Skeletal muscle tissue (tissue), 4 donors: ENCODE data around the gene PFDN4. TPM values are rescaled to one million over a fixed set of nuclear protein-coding genes. Genes with fewer than 3 reads are reported as not detected.
A peak's percentile ranks its signal among the peaks of the same experiment; 100 is the strongest.
"Not testable (repeated sequence)": the region's sequence is repeated elsewhere in the genome, so short reads cannot be mapped to it uniquely, and the experiment has no call there.

Source experiments
- H3K27ac ChIP-seq: one replicate; pipeline ENCODE4 v1.7.0; 2013; ENCODE audit warnings: mild to moderate bottlenecking, low read depth, low read length, inconsistent platforms
- H3K27me3 ChIP-seq, 3 donors: one replicate each; pipeline ENCODE4 v1.7.0; 2013; ENCODE audit warnings: low read length in 3 of 3; ENCODE audit not compliant: control insufficient read depth in 3 of 3, insufficient read depth in 3 of 3
- H3K36me3 ChIP-seq, 3 donors: one replicate each; pipeline ENCODE4 v1.7.0; 2013; ENCODE audit warnings: low read length in 3 of 3; ENCODE audit not compliant: control insufficient read depth in 3 of 3, insufficient read depth in 3 of 3
- H3K4me1 ChIP-seq, 3 donors: one replicate each; pipeline ENCODE4 v1.7.0; 2013; ENCODE audit warnings: low read length in 3 of 3, mild to moderate bottlenecking in 3 of 3; ENCODE audit not compliant: control insufficient read depth in 3 of 3, insufficient read depth in 3 of 3
- H3K4me3 ChIP-seq, 3 donors: one replicate each; pipeline ENCODE4 v1.7.0; 2013; ENCODE audit warnings: low read length in 3 of 3
- H3K9ac ChIP-seq, 3 donors: one replicate each; pipeline ENCODE4 v1.7.0; 2013; ENCODE audit warnings: low read length in 3 of 3, mild to moderate bottlenecking in 3 of 3, moderate library complexity in 2 of 3, low read depth in 1 of 3
- H3K9me3 ChIP-seq, 3 donors: one replicate each; pipeline ENCODE4 v1.7.0; 2013; ENCODE audit warnings: low read length in 3 of 3; ENCODE audit not compliant: control insufficient read depth in 3 of 3
- total RNA-seq: library from RNA; depleted of rRNA; stranded (reverse); fragments of >200 nt; gene quantifications from one replicate; pipeline ENCODE4 v1.2.3, GENCODE V29; 2014
- donor health status: Osteomylitis.

PFDN4 gene
- total RNA-seq, 1 donor from 2014 or later: 26.6 TPM

DNA sequence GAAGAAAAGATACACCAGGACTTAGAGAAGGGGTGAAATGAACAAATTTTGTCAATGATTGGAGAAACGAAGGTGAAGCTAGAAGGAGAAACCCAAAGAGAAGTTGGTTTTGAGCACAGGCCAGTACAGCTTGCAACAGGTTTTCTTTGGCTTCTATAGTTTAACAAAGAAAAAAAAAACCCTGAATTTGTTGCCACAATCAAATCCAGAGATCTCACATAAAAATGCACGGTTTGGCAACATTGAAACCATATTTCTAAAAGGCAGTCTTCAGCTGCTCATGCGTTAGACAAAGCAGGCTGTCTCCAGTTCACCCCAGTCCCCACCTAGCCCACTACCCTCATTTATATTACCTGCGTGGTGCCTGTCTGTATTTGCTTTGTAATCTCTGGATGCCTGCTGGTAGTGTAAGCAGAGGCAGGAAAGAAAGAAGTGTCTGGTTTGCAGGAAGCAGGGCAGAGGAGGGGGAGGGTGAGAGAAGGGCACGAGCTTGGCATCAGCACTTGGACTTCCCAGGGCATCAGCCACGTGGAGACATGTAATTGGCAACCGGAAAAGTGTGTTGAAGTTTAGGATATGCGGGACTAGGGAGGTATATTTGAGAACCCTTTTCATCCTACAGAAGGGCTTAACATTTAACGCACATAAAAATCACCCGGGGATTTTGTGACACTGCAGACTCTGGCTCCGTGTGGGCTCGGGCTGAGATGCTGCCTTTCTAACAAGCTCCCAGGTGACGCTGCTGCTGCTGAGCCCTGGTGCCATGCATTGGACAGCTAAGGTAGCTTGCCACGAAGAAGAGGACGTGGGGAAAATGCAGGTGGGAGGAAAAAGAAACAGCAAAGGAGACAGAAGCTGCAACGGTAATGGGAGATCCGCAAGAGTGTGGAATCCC, 14.4 kb downstream of the PFDN4 start:
- Histone ChIP-seq H3K27ac (no peak overlapping the region), H3K27me3 (no peaks in the 10 kb centered on the region), H3K36me3 (no peaks in the 10 kb centered on the region), H3K9me3 (no peaks in the 10 kb centered on the region), H3K9ac (peak overlapping the region in 1 of 3 donors; percentile 35), H3K4me3 (peak overlapping the region in 1 of 3 donors; percentile 4), H3K4me1 (peaks cover 9 to 15% (median 9%) of the 10 kb centered on the region in 3 donors)

DNA sequence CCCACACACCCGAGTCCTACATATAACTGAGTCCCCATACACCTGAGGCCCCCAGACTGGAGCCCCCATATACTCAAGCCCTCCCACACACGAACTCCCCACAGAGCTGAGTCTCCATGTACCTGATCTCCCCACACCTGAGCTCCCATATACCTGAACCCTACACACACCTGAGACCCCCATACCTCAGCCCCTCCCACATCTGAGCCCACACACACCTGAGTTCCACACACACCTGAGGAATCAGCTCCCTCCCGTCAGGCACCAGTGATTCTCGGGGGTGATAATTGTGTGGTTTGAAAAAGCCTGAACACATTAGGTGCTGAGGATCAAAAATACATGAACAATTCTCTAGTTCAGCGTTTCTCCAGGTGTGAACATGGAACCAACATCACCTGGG, 15.4 kb downstream of the PFDN4 start:
- Histone ChIP-seq H3K9me3 (no peaks in the 10 kb centered on the region), H3K27ac (no peak overlapping the region), H3K36me3 (no peaks in the 10 kb centered on the region), H3K27me3 (no peaks in the 10 kb centered on the region), H3K4me1 (peaks cover 9 to 15% (median 9%) of the 10 kb centered on the region in 3 donors), H3K4me3 (no peak overlapping the region), H3K9ac (no peak overlapping the region)

DNA sequence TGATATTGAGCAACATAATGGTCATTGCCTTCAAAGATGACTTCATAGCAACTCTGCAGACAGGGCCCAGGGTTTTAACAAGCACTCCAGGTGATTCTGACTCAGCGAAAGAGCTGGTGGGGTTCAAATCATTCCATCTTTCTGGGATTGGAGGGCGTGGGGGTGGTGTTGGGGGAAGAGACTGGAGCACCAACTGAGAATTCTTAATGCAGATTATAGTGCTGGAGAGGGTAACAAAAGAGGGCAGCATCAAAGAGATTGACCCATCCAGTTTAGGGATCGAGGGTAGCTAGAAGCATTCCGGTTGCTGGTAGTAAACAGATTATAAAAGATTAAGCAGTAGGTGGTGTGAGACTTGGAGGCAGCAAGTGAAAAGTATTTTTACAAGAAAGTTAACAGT, 15.9 kb downstream of the PFDN4 start:
- Histone ChIP-seq H3K9ac (no peak overlapping the region), H3K27ac (no peak overlapping the region), H3K27me3 (no peaks in the 10 kb centered on the region), H3K4me3 (no peak overlapping the region), H3K9me3 (no peaks in the 10 kb centered on the region), H3K4me1 (peaks cover 7 to 15% (median 9%) of the 10 kb centered on the region in 3 donors), H3K36me3 (no peaks in the 10 kb centered on the region)

DNA sequence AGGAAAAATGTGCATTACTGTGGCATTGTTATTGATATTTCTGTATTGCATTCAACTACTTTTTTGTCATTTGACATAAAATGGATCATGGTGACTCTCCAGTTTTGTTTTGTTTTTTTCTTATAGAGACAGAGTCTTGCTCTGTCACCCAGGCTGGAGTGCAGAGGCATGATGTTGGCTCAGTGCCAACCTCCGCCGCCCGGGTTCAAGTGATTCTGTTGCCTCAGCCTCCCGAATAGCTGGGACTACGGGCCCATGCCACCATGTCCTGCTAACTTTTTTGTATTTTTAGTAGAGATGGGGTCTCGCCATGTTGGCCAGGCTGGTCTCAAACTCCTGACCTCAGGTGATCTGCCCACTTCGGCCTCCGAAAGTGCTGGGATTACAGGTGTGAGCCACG, 16.8 kb downstream of the PFDN4 start:
- H3K4me1 ChIP-seq: peaks cover 7 to 15% (median 9%) of the 10 kb centered on the region in 3 donors
- not testable (repeated sequence) for H3K27me3 ChIP-seq, H3K9ac ChIP-seq, H3K9me3 ChIP-seq, H3K36me3 ChIP-seq, H3K27ac ChIP-seq, H3K4me3 ChIP-seq

DNA sequence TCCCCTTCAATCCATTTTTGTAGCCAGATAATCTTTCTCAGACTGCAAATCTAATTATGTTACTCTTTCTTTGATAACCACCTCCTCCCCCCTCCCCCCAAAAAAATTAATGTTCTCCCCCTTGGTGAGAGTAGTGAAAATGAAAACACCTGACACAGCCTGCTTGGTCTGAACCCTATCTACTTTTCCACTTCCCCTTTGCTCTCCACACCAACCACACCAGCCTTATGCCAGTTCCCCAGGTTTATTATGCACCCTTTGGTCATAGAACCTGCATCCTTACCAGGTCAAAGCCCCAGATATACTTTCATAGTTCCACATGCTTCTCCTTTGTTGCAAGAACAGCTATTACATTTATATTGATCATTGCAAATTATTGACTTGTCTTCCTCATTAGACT, 19.4 kb downstream of the PFDN4 start:
- Histone ChIP-seq H3K4me1 (peaks cover 3 to 5% (median 3%) of the 10 kb centered on the region in 3 donors), H3K9me3 (no peaks in the 10 kb centered on the region), H3K36me3 (no peaks in the 10 kb centered on the region), H3K27me3 (no peaks in the 10 kb centered on the region), H3K9ac (no peak overlapping the region), H3K4me3 (no peak overlapping the region), H3K27ac (no peak overlapping the region)

DNA sequence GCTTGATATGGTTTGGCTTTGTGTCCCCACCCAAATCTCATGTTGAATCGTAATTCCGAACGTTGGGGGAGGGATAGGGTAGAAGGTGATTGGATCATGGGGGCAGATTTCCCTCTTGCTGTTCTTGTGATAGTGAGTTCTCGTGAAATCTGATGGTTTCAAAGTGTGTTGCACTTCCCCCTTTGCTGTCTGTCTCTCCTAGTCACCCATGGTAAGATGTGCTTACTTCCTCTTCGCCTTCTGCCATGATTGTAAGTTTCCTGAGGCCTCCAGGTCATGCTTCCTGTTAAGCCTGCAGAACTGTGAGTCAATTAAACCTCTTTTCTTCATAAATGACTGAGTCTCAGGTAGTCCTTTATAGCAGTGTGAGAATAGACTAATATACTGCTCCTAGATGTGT, 19.9 kb downstream of the PFDN4 start:
- Histone ChIP-seq H3K4me3 (no peak overlapping the region), H3K27me3 (no peaks in the 10 kb centered on the region), H3K4me1 (no peaks in the 10 kb centered on the region), H3K36me3 (no peaks in the 10 kb centered on the region), H3K9ac (no peak overlapping the region), H3K9me3 (peaks cover 0 to 4% (median 0%) of the 10 kb centered on the region in 3 donors), H3K27ac (no peak overlapping the region)

DNA sequence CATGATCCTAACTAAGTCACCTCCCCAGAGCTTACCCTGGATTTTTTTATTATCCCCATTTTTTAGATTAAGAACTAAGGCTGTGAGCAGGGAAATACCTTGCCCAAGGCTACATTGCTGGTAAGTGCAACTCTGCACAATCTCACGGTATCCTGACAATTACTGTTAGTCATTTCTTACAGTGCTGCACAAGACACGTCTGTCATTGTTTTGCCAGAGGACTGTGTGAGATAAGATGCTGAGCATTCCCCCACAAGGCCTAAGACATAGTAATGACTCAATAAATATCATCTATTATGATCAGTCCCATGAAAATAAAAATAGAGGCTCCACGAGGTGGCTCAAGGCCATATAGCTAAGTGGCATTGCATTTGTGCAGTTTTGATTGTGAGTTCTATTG, 21.0 kb downstream of the PFDN4 start:
- Histone ChIP-seq H3K36me3 (no peaks in the 10 kb centered on the region), H3K27me3 (no peaks in the 10 kb centered on the region), H3K9me3 (peaks cover 0 to 4% (median 0%) of the 10 kb centered on the region in 3 donors), H3K27ac (no peak overlapping the region), H3K4me1 (no peaks in the 10 kb centered on the region), H3K4me3 (no peak overlapping the region), H3K9ac (no peak overlapping the region)

DNA sequence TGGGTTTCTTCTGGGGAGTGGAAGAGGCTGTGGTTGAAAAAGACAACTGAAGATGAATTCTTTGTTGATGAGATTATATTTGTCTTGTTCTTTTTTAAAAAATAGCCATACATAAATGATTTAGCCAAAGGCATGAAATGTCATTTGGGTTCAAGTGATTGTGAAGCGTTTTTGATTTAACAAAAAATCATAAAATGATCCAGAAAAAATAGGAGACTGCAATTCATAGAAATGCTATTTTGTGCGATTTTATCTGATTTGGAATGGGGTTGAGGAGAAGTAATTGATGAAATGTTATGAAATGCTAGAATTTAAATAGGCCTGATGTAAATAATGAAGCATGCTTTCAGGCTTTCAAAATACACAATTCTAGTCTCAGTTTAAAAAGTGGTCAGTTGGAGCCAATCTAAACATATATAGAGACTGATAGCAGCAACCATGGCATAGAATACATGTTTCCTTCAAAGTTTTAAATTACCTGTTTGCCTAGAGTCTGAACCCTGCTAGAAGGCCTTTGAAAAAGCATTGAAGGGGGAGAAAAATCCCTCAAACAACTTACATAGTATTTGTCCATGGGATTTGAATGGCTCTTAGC, 21.8 kb downstream of the PFDN4 start:
- no peaks in the 10 kb centered on the region for H3K36me3 ChIP-seq
- H3K4me1 ChIP-seq: no peaks in the 10 kb centered on the region
- H3K9me3 ChIP-seq: peaks cover 0 to 4% (median 0%) of the 10 kb centered on the region in 3 donors
- H3K27me3 ChIP-seq: no peaks in the 10 kb centered on the region
- no peak overlapping the region for H3K9ac ChIP-seq
- H3K27ac ChIP-seq: no peak overlapping the region
- no peak overlapping the region for H3K4me3 ChIP-seq

DNA sequence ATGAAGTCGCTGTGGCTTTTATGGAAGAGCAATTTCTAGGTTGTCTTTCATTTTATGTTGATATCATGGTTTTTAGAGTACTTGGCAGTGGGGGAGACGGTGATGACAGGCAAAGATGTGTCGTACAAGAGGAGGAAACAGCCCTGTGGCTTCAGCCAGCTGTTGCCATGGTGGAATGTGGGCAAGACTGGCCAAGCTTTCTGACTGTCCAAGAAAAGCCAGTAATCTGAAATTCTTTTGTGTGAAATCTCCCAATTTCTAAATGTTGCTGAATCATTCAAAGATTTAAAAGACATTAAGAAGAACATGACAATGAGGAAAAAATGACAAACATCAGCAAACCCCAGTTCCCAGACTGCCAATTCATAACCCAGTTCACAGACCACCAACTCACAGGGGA, 23.1 kb downstream of the PFDN4 start:
- Histone ChIP-seq H3K9ac (no peak overlapping the region), H3K4me3 (no peak overlapping the region), H3K4me1 (no peaks in the 10 kb centered on the region), H3K9me3 (peaks cover 0 to 4% (median 0%) of the 10 kb centered on the region in 3 donors), H3K36me3 (no peaks in the 10 kb centered on the region), H3K27me3 (no peaks in the 10 kb centered on the region), H3K27ac (no peak overlapping the region)

DNA sequence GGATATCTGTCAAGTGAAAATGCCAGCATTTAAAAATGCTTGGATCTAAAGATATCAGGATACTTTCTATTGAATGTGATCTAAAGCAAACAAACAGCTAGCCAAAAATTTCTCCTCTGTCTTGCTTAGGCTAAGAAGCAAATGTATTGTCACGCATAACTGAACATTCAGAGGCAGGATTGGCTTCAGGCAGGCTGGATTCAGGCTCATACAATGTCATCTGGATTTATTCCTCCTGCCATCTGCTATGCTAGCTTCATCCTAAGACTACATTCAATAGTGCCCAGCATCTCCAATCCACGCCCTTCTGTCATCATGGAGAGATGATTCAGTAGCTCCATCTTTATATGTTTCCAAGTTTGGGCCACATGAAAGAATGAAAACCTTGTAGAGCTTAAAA, 27.1 kb downstream of the PFDN4 start:
- peaks cover 0 to 4% (median 0%) of the 10 kb centered on the region in 3 donors for H3K9me3 ChIP-seq
- H3K27ac ChIP-seq: no peak overlapping the region
- H3K4me3 ChIP-seq: no peak overlapping the region
- H3K9ac ChIP-seq: no peak overlapping the region
- no peaks in the 10 kb centered on the region for H3K27me3 ChIP-seq
- no peaks in the 10 kb centered on the region for H3K36me3 ChIP-seq
- no peaks in the 10 kb centered on the region for H3K4me1 ChIP-seq
